22Rv1 (cell line): ENCODE measurements around the gene PRPSAP1.

Experiments used
- H3K27ac ChIP-seq: fragments of 450-650 bp; 2 replicates; pipeline ENCODE4 v1.5.1; 2017
- CTCF ChIP-seq: fragments of 450-650 bp; IDR thresholded peaks from 2 replicates; pipeline ENCODE4 v1.5.1; 2017; ENCODE audit warnings: mild to moderate bottlenecking
- ZFX ChIP-seq: fragments of 450-650 bp; IDR thresholded peaks from 2 replicates; pipeline ENCODE4 v1.6.1; 2017; ENCODE audit warnings: antibody characterized with exemption, borderline replicate concordance

PRPSAP1 gene

GRCh38 chr17:76275382-76276068, 78.2 kb downstream of the PRPSAP1 start:
- no peak overlapping the region for H3K27ac ChIP-seq
- TF ChIP-seq ZFX = no peak
- TF ChIP-seq CTCF = no peak

- no peak overlapping the region for H3K27ac ChIP-seq
Measured at GRCh38 chr17:76274112-76274956, 79.4 kb downstream of the PRPSAP1 start.

GRCh38 chr17:76273445-76274111, 80.1 kb downstream of the PRPSAP1 start:
- TF ChIP-seq CTCF (no peak), ZFX (no peak)
- H3K27ac ChIP-seq = no peak overlapping the region

More at GRCh38 chr17:76274112-76274956, 79.4 kb downstream of the PRPSAP1 start:
- no peak for TF ChIP-seq CTCF
- TF ChIP-seq ZFX = no peak

- no peak for TF ChIP-seq CTCF
- TF ChIP-seq ZFX = no peak
- H3K27ac ChIP-seq = no peak overlapping the region
Measured at GRCh38 chr17:76272541-76273444, 80.9 kb downstream of the PRPSAP1 start.

GRCh38 chr17:76271669-76272540, 81.8 kb downstream of the PRPSAP1 start:
- H3K27ac ChIP-seq = no peak overlapping the region

More at GRCh38 chr17:76271669-76272540, 81.8 kb downstream of the PRPSAP1 start:
- no peak for TF ChIP-seq CTCF
- TF ChIP-seq ZFX = no peak
